Activated T-helper 1 cell treated with anti-CD3 and anti-CD28 coated beads, Interleukin-12 subunit alpha, Interleukin-12 subunit beta, Interleukin-2, Interleukin-4 antibody, amounts not matched to agents 30 ng/mL and 10 ng/mL and 1 ng/mL, durations not matched to agents 14 hours and 24 hours and 36 hours (primary cell): ENCODE data around the gene SYT15B. TPM values are rescaled to one million over a fixed set of nuclear protein-coding genes. Genes with fewer than 3 reads are reported as not detected.
"Not testable (repeated sequence)": the region's sequence is repeated elsewhere in the genome, so short reads cannot be mapped to it uniquely, and the experiment has no call there.

Source experiments
- DNase-seq: peaks from one replicate; pipeline ENCODE4 v3.0.0; 2021; ENCODE audit warnings: low spot score
- H3K27ac Mint-ChIP-seq: one replicate; pipeline ENCODE4 v1.8.0; 2021; ENCODE audit warnings: mild to moderate bottlenecking, mixed read lengths
- H3K27me3 Mint-ChIP-seq: one replicate; pipeline ENCODE4 v1.8.0; 2022; ENCODE audit warnings: mild to moderate bottlenecking, moderate library complexity, mixed read lengths; ENCODE audit not compliant: insufficient read depth
- H3K36me3 Mint-ChIP-seq: one replicate; pipeline ENCODE4 v1.8.0; 2021; ENCODE audit warnings: low read depth, mixed read lengths
- H3K4me1 Mint-ChIP-seq: one replicate; pipeline ENCODE4 v1.8.0; 2021; ENCODE audit warnings: low read depth, mixed read lengths
- H3K4me3 Mint-ChIP-seq: one replicate; pipeline ENCODE4 v1.8.0; 2021; ENCODE audit warnings: mild to moderate bottlenecking, moderate library complexity, mixed read lengths
- H3K9me3 Mint-ChIP-seq: one replicate; pipeline ENCODE4 v1.8.0; 2021; ENCODE audit warnings: mixed read lengths
- intact Hi-C: fragments of 100-400 bp; cut with micrococcal nuclease; formaldehyde crosslinking; loops from one replicate; pipeline ENCODE4 v1.15.1; 2024
- total RNA-seq: library from RNA; stranded (reverse); gene quantifications from 2 replicates; pipeline ENCODE4 v1.2.3, GENCODE V29; 2022

SYT15B gene
- total RNA-seq, 1 donor from 2014 or later, result 0.23 TPM

DNA sequence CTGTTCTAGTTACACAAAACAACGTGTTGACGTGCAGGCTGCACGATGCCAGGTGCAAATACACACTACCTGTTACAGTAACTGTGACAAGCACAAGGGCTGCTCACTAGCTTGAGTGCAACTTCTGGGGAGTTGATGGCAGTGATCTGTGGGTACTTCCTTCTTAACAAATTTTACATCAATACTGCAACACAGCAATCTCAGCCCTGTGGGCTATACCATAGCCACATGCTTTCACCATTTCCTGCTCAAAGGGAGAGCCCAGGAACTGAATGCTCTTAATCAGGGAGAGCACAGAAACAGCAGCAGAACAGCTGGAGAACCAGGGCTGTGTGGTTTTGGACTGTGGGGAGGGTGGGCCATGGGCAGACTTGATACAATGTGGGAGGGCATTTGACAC, 10.2 kb downstream of the SYT15B start:
- H3K4me1 Mint-ChIP-seq, result not testable (repeated sequence)

DNA sequence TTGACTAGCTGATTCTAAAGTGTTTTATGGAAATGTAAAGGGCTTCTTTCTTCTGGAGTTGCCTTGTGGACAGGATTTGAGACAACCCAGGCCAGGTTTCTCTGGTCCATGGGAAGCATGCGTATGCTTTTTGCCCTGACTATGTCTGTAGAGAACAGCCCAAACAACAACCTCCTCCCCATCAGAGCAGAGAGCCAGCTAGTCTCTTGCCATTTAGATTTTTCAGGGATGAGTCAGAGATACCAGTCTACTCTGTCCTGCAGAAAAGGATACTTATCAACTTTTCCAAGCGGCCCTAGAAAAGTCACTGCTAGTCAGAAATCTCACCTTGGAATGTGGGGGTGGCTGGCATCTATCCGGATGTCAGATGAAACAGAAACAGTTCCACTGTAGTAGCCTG, 11.6 kb downstream of the SYT15B start:
- H3K36me3 Mint-ChIP-seq, H3K27ac Mint-ChIP-seq, H3K4me3 Mint-ChIP-seq, H3K9me3 Mint-ChIP-seq, H3K27me3 Mint-ChIP-seq, H3K4me1 Mint-ChIP-seq, DNase-seq, intact Hi-C loops: not testable (repeated sequence)

More for the DNA sequence above, 10.2 kb downstream of the SYT15B start:
- DNase-seq, H3K36me3 Mint-ChIP-seq, intact Hi-C loops, H3K4me3 Mint-ChIP-seq, H3K9me3 Mint-ChIP-seq, H3K27me3 Mint-ChIP-seq, H3K27ac Mint-ChIP-seq: not testable (repeated sequence)

DNA sequence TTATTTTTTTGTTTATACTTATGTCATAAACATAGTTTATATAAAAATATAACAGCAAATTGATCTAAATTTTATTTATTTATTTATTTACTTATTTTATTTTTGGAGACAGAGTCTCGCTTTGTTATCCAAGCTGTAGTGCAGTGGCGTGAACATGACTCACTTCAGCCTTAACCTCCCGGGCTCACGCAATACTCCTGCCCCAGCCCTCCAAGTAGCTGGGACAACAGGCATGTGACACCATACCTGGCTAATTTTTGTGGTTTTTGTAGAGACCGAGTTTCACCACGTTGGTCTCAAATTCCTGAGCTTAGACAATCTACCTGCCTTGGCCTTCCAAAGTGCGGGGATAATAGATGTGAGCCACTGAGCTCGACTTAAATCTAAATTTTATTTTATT, 13.0 kb downstream of the SYT15B start:
- H3K27me3 Mint-ChIP-seq, H3K27ac Mint-ChIP-seq, H3K4me3 Mint-ChIP-seq, DNase-seq, H3K4me1 Mint-ChIP-seq, H3K36me3 Mint-ChIP-seq, H3K9me3 Mint-ChIP-seq, intact Hi-C loops: not testable (repeated sequence)

DNA sequence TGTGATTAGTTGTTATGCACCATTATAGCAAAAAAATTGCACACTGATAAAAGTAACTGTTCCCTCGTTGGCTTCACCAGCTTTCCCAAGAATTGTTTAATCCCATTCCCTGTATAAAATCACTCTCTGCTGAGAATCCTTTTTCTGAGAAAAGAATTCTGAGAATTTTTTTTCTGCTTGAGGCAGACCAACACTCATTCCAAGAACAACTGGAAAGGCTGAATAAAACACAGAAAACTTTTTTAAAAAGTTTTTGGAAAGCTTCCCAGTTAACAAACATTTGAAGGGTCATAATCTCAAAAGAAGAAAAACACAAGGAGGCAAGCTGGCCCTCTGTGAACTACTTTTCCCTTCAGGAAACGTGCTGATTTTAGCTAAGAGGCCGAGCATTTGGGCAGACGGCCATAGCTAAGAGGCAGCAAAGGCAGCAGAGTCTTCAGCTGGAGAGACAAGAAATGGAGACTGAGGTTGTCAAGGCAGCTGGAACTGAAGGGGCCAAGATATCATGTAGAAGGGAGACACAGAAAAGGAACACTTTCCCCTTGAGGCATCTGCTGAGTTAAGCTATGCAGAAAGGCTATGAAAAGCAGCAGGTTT, 16.5 kb downstream of the SYT15B start:
- DNase-seq, H3K36me3 Mint-ChIP-seq, H3K4me1 Mint-ChIP-seq, H3K9me3 Mint-ChIP-seq, H3K4me3 Mint-ChIP-seq, H3K27me3 Mint-ChIP-seq, intact Hi-C loops, H3K27ac Mint-ChIP-seq: not testable (repeated sequence)

DNA sequence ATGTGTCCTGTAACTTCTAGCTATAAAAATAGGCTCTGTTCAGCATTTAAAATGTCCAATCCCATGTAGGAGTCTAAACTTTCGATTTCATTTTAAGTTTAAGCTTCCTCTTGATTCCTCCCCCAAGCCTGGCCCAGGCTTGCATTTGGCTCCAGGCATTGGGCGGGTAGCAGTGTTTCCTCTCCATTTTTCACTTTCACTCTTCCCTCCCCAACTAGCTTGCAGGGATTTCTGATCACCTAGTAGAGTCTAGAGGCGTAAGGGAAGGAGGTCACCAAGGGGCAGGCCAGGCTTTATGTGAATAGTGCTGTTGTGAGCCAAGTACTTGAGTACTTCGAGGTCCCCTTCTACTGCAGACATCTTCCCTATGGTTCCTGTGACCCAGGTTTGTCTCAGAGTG, 18.5 kb downstream of the SYT15B start:
- H3K9me3 Mint-ChIP-seq, intact Hi-C loops, H3K27ac Mint-ChIP-seq, H3K4me1 Mint-ChIP-seq, H3K36me3 Mint-ChIP-seq, H3K27me3 Mint-ChIP-seq, H3K4me3 Mint-ChIP-seq, DNase-seq: not testable (repeated sequence)

DNA sequence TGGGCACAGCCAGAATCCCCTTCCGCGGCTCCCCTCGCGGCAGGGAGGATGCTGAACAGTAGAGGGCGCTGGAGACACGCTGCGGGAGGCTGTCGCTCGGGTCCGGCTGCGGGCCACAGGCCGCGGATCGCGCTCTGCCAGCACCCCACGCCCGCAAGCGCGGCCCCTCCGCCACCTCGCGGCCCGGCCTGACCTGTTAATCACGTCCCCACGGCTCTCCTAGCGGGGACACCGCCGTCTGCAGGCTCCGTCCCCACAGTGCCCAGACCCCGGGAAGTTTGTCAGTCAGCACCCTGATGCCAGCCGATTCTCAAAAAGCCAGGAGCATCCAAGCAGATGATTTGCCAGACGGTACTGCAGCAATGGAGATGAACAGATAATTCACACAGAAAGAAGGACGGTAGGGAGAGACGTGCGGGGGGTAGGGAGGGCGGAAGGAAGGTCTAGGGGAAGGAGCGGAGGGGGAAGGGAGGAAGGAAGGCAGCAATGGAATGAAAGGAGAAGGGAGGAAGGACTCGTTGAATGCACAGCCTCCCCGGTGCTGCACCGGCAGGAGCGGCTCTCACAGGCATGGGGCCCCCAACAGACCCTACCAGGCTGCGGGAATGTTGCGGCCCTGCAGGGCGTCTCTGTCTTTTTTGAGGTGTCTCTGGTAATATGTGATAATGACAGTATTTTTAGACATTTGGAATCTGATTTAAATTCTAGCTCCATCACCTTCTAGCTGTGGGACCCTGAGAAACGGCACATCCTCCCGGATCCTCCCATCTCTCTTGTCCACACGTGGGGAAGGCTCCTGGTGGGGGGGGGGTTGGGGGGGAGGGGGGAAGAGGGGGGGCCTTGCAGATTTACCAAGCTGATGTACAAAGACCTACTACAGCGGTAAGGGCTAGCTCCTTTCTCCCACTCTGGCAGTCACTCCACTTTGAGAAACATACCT, 19.5 kb downstream of the SYT15B start:
- H3K9me3 Mint-ChIP-seq, H3K27ac Mint-ChIP-seq, H3K27me3 Mint-ChIP-seq, H3K4me1 Mint-ChIP-seq, H3K36me3 Mint-ChIP-seq, H3K4me3 Mint-ChIP-seq, intact Hi-C loops: not testable (repeated sequence)
- DNase-seq, result peak; percentile 6

DNA sequence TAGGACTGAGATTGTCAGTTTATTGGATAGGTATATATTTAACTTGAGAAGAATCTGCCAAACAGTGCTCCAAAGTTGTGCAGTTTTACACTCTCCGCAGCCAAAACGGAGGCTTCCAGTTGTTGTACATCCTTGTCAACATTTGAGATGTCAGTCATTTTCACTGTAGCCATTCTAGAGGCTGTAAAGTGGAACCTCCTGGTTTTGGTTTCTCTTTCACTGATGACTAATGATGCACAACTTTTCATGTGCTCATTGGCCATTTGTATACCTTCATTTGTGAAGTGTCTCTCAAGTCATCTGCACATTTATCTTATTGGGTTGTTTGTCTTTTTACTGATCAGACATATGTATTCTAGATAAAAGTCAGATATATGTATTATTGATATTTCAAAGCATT, 22.5 kb downstream of the SYT15B start:
- H3K4me1 Mint-ChIP-seq, H3K4me3 Mint-ChIP-seq, H3K9me3 Mint-ChIP-seq, H3K27me3 Mint-ChIP-seq, intact Hi-C loops, H3K36me3 Mint-ChIP-seq, H3K27ac Mint-ChIP-seq, DNase-seq: not testable (repeated sequence)

DNA sequence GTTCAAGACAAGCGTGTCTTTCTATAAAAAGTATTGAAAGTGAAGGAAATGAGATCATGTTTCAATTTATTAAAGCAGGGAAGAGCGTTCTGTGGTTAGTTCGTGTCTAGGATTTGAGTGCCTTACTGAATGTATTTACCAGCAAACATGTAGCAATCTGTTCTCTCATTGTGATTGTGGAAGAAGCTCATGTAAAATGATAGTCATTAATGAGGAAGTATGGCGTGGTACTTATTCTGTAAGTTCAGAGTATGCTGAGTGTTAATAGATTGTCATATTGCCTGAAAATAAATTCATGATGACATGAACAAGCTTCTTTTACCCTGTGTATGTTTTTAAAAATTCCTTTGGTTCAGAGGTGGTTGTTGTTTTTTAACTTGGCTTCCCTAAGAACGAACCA, 32.5 kb downstream of the SYT15B start:
- H3K4me3 Mint-ChIP-seq, H3K27ac Mint-ChIP-seq, intact Hi-C loops, H3K27me3 Mint-ChIP-seq, H3K4me1 Mint-ChIP-seq, H3K9me3 Mint-ChIP-seq, DNase-seq, H3K36me3 Mint-ChIP-seq: not testable (repeated sequence)

DNA sequence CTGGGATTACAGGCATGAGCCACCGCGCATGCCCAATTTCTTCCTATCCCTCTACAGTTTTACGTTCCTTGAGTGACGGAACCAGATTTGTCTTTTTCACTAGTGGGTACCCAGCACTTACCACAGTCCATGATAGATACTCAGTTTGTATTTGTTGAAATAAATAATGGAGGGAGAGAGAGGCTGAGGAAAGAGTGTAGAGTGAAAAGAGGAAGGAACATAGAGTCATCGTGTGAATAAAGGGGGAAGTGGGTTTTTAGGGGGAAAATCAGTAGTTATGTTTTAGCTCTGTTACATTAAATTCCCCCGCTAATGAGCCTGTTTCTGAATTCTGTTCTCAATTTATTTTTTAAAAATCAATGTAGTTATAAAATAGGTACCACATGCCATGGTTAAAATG, 37.7 kb downstream of the SYT15B start:
- H3K4me3 Mint-ChIP-seq, H3K27me3 Mint-ChIP-seq, H3K27ac Mint-ChIP-seq, intact Hi-C loops, H3K4me1 Mint-ChIP-seq, DNase-seq, H3K36me3 Mint-ChIP-seq, H3K9me3 Mint-ChIP-seq: not testable (repeated sequence)

DNA sequence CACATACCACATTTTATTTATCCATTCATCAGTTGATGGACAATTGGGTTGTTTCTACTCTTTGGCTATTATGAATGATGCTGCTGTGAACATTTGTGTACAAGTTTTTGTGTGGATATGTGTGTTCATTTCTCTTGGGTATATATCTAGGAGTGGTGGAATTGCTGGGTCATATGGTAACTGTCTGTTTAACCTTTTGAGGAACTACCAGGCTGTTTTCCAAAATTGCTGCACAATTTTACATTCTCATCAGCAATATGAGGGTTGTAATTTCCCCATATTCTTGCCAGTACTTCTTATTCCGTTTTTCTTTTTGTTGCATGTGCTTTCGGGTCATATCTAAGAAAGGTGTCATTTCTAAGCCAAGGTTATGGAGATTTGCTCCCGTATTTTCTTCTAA, 38.3 kb downstream of the SYT15B start:
- H3K4me3 Mint-ChIP-seq, DNase-seq, H3K27ac Mint-ChIP-seq, intact Hi-C loops, H3K27me3 Mint-ChIP-seq, H3K4me1 Mint-ChIP-seq, H3K9me3 Mint-ChIP-seq, H3K36me3 Mint-ChIP-seq: not testable (repeated sequence)

DNA sequence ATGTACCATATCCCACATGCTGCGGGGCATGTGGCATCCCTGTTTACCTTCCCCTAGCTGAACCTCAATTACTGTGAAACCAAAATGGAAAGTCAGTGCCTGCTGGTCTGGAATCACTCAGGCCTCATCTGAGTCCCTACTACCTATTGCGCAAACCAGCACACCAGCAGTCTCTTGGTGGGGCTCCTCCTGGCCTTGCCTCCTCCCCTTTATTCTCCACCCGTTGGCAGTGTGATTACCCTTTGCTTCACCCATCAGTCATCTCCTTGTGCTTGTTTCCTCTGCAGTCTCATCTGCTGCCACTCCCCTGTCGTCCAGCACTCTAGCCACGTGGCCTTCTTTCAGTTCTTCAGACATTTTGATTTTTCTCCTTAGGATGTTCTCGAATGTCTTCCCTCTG, 39.3 kb downstream of the SYT15B start:
- intact Hi-C loops, H3K4me3 Mint-ChIP-seq, DNase-seq, H3K27ac Mint-ChIP-seq, H3K4me1 Mint-ChIP-seq, H3K27me3 Mint-ChIP-seq, H3K36me3 Mint-ChIP-seq, H3K9me3 Mint-ChIP-seq: not testable (repeated sequence)

DNA sequence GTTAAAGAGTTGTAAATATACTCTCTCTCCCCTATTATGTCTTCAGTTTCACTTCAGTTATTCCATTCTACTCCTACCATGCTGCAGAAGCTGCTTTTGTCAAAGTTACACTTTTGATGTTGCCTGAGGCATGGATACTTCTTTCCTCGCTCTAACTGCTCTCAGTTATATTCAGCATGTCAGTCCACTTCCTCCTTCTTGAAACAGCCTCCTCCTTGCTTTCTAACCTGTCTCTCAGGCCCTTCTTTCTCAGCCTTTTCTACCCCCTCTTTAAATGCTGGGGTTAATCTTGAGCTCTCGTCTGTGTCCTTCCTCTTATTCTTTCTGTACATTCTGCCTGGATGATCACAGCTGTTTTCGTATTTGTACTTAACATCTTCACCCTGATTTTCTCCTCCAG, 40.0 kb downstream of the SYT15B start:
- H3K36me3 Mint-ChIP-seq, intact Hi-C loops, DNase-seq, H3K4me1 Mint-ChIP-seq, H3K27ac Mint-ChIP-seq, H3K4me3 Mint-ChIP-seq, H3K27me3 Mint-ChIP-seq, H3K9me3 Mint-ChIP-seq: not testable (repeated sequence)

DNA sequence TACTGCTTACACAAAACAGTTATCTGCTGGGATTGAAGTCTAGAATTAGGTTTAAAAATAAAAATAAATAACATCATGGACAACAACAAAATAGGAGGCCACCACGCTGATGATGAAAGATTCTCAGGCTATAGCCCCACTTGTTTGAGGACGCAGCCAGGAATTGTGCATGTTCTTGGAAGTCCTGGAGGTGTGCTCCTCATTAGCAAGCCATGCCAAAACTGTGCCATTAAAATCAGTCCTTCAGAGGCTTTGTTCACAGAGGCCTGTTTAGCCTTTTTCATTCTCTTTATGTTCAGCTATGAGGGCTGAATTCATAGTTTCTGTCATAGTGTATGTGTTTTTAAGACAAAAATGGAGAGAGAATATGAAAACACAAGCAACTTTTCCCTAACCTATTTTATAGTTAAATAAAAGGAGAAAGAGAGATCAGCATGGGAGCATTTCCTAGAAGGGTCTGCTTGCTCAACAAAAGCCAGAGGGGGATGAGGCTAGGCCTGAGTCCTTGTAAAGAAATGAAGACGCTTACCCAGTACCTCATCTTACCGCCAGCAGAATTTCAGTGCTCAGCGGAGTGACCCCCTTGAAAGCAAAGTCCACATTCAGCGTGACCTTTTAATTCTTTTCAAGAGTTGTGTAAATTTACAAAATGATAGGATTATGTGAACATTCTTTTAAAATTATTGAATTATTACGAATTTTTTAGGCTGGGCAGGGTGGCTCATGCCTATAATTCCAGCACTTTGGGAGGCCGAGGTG, 46.2 kb downstream of the SYT15B start:
- H3K27me3 Mint-ChIP-seq, H3K4me3 Mint-ChIP-seq, H3K36me3 Mint-ChIP-seq, intact Hi-C loops, H3K27ac Mint-ChIP-seq, DNase-seq, H3K4me1 Mint-ChIP-seq, H3K9me3 Mint-ChIP-seq: not testable (repeated sequence)
